H9 (cell line): ENCODE measurements around the gene NCKAP5. TPM values are rescaled to one million over a fixed set of nuclear protein-coding genes. Genes with fewer than 3 reads are reported as not detected.

Experiments used
- DNase-seq: peaks from one replicate; pipeline ENCODE4 v3.0.0-alpha.2; 2017
- H2AFZ ChIP-seq: one replicate; pipeline ENCODE4 v1.6.1; 2013; ENCODE audit warnings: mild to moderate bottlenecking, low read length, control low read depth, moderate library complexity
- H2AK5ac ChIP-seq: 2 replicates; pipeline ENCODE4 v1.6.1; 2013; ENCODE audit warnings: low read length, control low read depth, mixed read lengths; ENCODE audit not compliant: insufficient read length
- H2BK120ac ChIP-seq: one replicate; pipeline ENCODE4 v1.6.1; 2013; ENCODE audit warnings: low read depth, mild to moderate bottlenecking, low read length, control low read depth, inconsistent platforms; ENCODE audit not compliant: poor library complexity, severe bottlenecking
- H2BK12ac ChIP-seq: 2 replicates; pipeline ENCODE4 v1.6.1; 2013; ENCODE audit warnings: low read length, control low read depth, mixed read lengths, low read depth; ENCODE audit not compliant: insufficient read length
- H2BK15ac ChIP-seq: 2 replicates; pipeline ENCODE4 v1.6.1; 2013; ENCODE audit warnings: low read depth, low read length, control low read depth
- H2BK20ac ChIP-seq: one replicate; pipeline ENCODE4 v1.6.1; 2013; ENCODE audit warnings: low read depth, mild to moderate bottlenecking, low read length, control low read depth, inconsistent platforms; ENCODE audit not compliant: poor library complexity, severe bottlenecking
- H2BK5ac ChIP-seq: 2 replicates; pipeline ENCODE4 v1.6.1; 2013; ENCODE audit warnings: low read length, control low read depth, mixed read lengths; ENCODE audit not compliant: insufficient read length
- H3K14ac ChIP-seq: 2 replicates; pipeline ENCODE4 v1.6.1; 2013; ENCODE audit warnings: low read length, control low read depth; ENCODE audit not compliant: insufficient read depth
- H3K18ac ChIP-seq: 2 replicates; pipeline ENCODE4 v1.6.1; 2013; ENCODE audit warnings: low read depth, mild to moderate bottlenecking, mixed read lengths, low read length, control low read depth; ENCODE audit not compliant: insufficient read length
- H3K23ac ChIP-seq: 2 replicates; pipeline ENCODE4 v1.6.1; 2013; ENCODE audit warnings: low read length, control low read depth, mixed read lengths, low read depth; ENCODE audit not compliant: insufficient read length
- H3K23me2 ChIP-seq: 2 replicates; pipeline ENCODE4 v1.6.1; 2013; ENCODE audit warnings: low read depth, mild to moderate bottlenecking, mixed read lengths, low read length, control low read depth; ENCODE audit not compliant: insufficient read length, poor library complexity, severe bottlenecking
- H3K27ac ChIP-seq: 2 replicates; pipeline ENCODE4 v1.5.1; 2013; ENCODE audit warnings: low read length, control low read depth, mixed read lengths, low read depth; ENCODE audit not compliant: insufficient read length
- H3K27me3 ChIP-seq: 2 replicates; pipeline ENCODE4 v1.6.1; 2013; ENCODE audit warnings: low read length, control low read depth, inconsistent platforms; ENCODE audit not compliant: insufficient read depth
- H3K4ac ChIP-seq: 2 replicates; pipeline ENCODE4 v1.6.1; 2013; ENCODE audit warnings: low read depth, mild to moderate bottlenecking, control low read depth, inconsistent platforms, low read length, moderate library complexity
- H3K4me1 ChIP-seq: 2 replicates; pipeline ENCODE4 v1.6.1; 2013; ENCODE audit warnings: low read length, control low read depth, inconsistent platforms; ENCODE audit not compliant: insufficient read depth
- H3K4me2 ChIP-seq: 2 replicates; pipeline ENCODE4 v1.6.1; 2013; ENCODE audit warnings: low read length, control low read depth, mixed read lengths; ENCODE audit not compliant: insufficient read length, insufficient read depth
- H3K56ac ChIP-seq: 2 replicates; pipeline ENCODE4 v1.6.1; 2013; ENCODE audit warnings: low read depth, mild to moderate bottlenecking, mixed read lengths, low read length, control low read depth; ENCODE audit not compliant: insufficient read length
- H3K79me1 ChIP-seq: 2 replicates; pipeline ENCODE4 v1.6.1; 2013; ENCODE audit warnings: low read depth, mild to moderate bottlenecking, moderate library complexity, low read length, control low read depth, inconsistent platforms; ENCODE audit not compliant: insufficient read depth, poor library complexity, severe bottlenecking
- H3K79me2 ChIP-seq: 2 replicates; pipeline ENCODE4 v1.6.1; 2013; ENCODE audit warnings: low read length, control low read depth, inconsistent platforms; ENCODE audit not compliant: insufficient read depth
- H3K9ac ChIP-seq: 2 replicates; pipeline ENCODE4 v1.6.1; 2013; ENCODE audit warnings: low read length, control low read depth, mixed read lengths; ENCODE audit not compliant: insufficient read length; ENCODE audit errors: extremely low read depth
- H3K9me3 ChIP-seq: one replicate; pipeline ENCODE4 v1.6.1; 2013; ENCODE audit warnings: low read depth, low read length, inconsistent platforms; ENCODE audit not compliant: control insufficient read depth
- H3T11ph ChIP-seq: one replicate; pipeline ENCODE4 v1.6.1; 2013; ENCODE audit warnings: mild to moderate bottlenecking, low read length, control low read depth, inconsistent platforms
- H4K20me1 ChIP-seq: one replicate; pipeline ENCODE4 v1.6.1; 2013; ENCODE audit not compliant: control insufficient read depth, insufficient read length, insufficient read depth
- H4K5ac ChIP-seq: 2 replicates; pipeline ENCODE4 v1.6.1; 2013; ENCODE audit warnings: low read depth, mild to moderate bottlenecking, mixed read lengths, low read length, control low read depth; ENCODE audit not compliant: insufficient read length
- H4K8ac ChIP-seq: replicated peaks from 2 replicates; pipeline ENCODE4 v1.6.1; 2013; ENCODE audit warnings: low read length, control low read depth, mixed read lengths, low read depth; ENCODE audit not compliant: insufficient read length
- H4K91ac ChIP-seq: 2 replicates; pipeline ENCODE4 v1.6.1; 2013; ENCODE audit warnings: low read depth, mild to moderate bottlenecking, moderate library complexity, mixed read lengths, low read length, control low read depth; ENCODE audit not compliant: insufficient read length
- H3K27ac Mint-ChIP-seq, 3 experiments: 2 replicates in 2 of 3; 3 replicates in 1 of 3; pipeline ENCODE4 v1.8.0; 2020 to 2021; ENCODE audit warnings: mixed read lengths in 3 of 3, mild to moderate bottlenecking in 1 of 3, moderate library complexity in 1 of 3
- H3K27me3 Mint-ChIP-seq: 2 replicates; pipeline ENCODE4 v1.8.0; 2021; ENCODE audit warnings: low read depth, mild to moderate bottlenecking, moderate library complexity, mixed read lengths
- H3K36me3 Mint-ChIP-seq, 3 experiments: 2 replicates in 2 of 3; 3 replicates in 1 of 3; pipeline ENCODE4 v1.8.0; 2020 to 2021; ENCODE audit warnings: low read depth in 3 of 3, mixed read lengths in 3 of 3; ENCODE audit not compliant: insufficient read depth in 1 of 3
- H3K4me1 Mint-ChIP-seq, 2 experiments: 2 replicates each; pipeline ENCODE4 v1.8.0; 2020; ENCODE audit warnings: mixed read lengths in 2 of 2
- H3K4me3 Mint-ChIP-seq, 2 experiments: 2 replicates in 1 of 2; 3 replicates in 1 of 2; pipeline ENCODE4 v1.8.0; 2020 to 2021; ENCODE audit warnings: mild to moderate bottlenecking in 2 of 2, mixed read lengths in 2 of 2, moderate library complexity in 1 of 2
- H3K9me3 Mint-ChIP-seq, 2 experiments: 2 replicates in 1 of 2; 3 replicates in 1 of 2; pipeline ENCODE4 v1.8.0; 2020; ENCODE audit warnings: mild to moderate bottlenecking in 2 of 2, mixed read lengths in 2 of 2, moderate library complexity in 1 of 2
- CTCF ChIP-seq: fragments of 200-600 bp; sonication (generic); conservative IDR thresholded peaks from 3 replicates; pipeline ENCODE4 v1.8.0; 2021; ENCODE audit warnings: antibody characterized with exemption, mild to moderate bottlenecking
- whole genome bisulfite sequencing: extraction: QIAGEN DNeasy Blood & Tissue Kit; methylation state at CpG from one replicate; pipeline ENCODE4 v1.1.7; 2013; ENCODE audit warnings: missing lambda C conversion rate, low lambda C conversion rate, mixed read lengths; ENCODE audit not compliant: insufficient read length; ENCODE audit errors: extremely low coverage; 5-methylcytosine and 5-hydroxymethylcytosine counted together
- total RNA-seq: library from RNA; stranded (reverse); gene quantifications from 2 replicates; pipeline ENCODE4 v1.2.1, GENCODE V29; 2021

The NCKAP5 gene
- total RNA-seq, 1 experiment from 2014 or later, result 0.26 TPM

- Mint-ChIP-seq H3K4me1 (peaks cover 13 to 22% of the 10 kb centered on the region in 2 experiments), H3K27ac (no peak overlapping the region), H3K27me3 (peaks cover 3% of the 10 kb centered on the region; the same call in 1 of the 2 replicates), H3K36me3 (no peaks in the 10 kb centered on the region), H3K9me3 (no peaks in the 10 kb centered on the region), H3K4me3 (no peak overlapping the region)
- no peak overlapping the region for H2AK5ac ChIP-seq
- H3K56ac ChIP-seq, result no peak overlapping the region
- H3K4ac ChIP-seq, result no peak overlapping the region
- no peaks in the 10 kb centered on the region for H3K79me1 ChIP-seq
- no peak overlapping the region for H3K27ac ChIP-seq
- H3K27me3 ChIP-seq, result no peaks in the 10 kb centered on the region
- H2BK20ac ChIP-seq, result no peak overlapping the region
- no peaks in the 10 kb centered on the region for H3K23me2 ChIP-seq
- no peak for DNase-seq
- TF ChIP-seq CTCF, result no peak
- H2BK120ac ChIP-seq, result no peak overlapping the region
- H3K18ac ChIP-seq, result no peak overlapping the region
- no peak overlapping the region for H2BK15ac ChIP-seq
- no peaks in the 10 kb centered on the region for H3K79me2 ChIP-seq
- no peak overlapping the region for H2AFZ ChIP-seq
- H3K4me2 ChIP-seq, result no peak overlapping the region
- no peak overlapping the region for H2BK12ac ChIP-seq
- no peak overlapping the region for H3T11ph ChIP-seq
- no peak overlapping the region for H3K14ac ChIP-seq
- no peak overlapping the region for H3K9ac ChIP-seq
- no peaks in the 10 kb centered on the region for H3K4me1 ChIP-seq
- H2BK5ac ChIP-seq, result no peak overlapping the region
- H4K91ac ChIP-seq, result no peak overlapping the region
- no peak overlapping the region for H4K5ac ChIP-seq
- no peaks in the 10 kb centered on the region for H4K20me1 ChIP-seq
- H3K23ac ChIP-seq, result no peak overlapping the region
- H4K8ac ChIP-seq, result no peak overlapping the region
- no CpG with 5 or more reads among the region's 6 CpGs for WGBS
- H3K9me3 ChIP-seq, result no peaks in the 10 kb centered on the region
Observed at GRCh38 chr2:133500917-133501316, 67.3 kb downstream of the NCKAP5 start.
